Amniotic epithelial cell (primary cell): ENCODE data around the gene SLC44A1.

Experiments
- DNase-seq: peaks from one replicate; pipeline ENCODE4 v3.0.0-alpha.2; 2010; ENCODE audit warnings: low read depth

The SLC44A1 gene

GRCh38 chr9:105273731-105274130, 29.3 kb downstream of the SLC44A1 start:
- no peak for DNase-seq

GRCh38 chr9:105275111-105275510, 30.7 kb downstream of the SLC44A1 start:
- no peak for DNase-seq

DNA sequence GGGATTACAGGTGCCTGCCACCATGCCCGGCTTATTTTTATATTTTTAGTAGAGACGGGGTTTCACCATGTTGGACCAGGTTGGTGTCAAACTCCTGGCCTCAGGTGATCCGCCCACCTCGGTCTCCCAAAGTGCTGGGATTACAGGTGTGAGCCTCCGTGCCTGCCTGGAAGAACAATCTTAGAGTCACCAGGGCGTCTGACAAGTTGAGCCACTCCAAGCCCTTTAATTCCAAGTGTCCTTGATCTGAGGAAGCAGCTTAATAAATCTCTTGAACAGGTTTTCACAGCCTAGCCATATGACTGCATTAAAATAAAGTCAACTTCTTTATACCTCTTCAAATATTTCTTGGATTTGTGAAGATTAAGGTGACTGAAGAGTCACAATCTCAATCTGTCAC, 31.5 kb downstream of the SLC44A1 start:
- DNase-seq, result no peak

GRCh38 chr9:105278751-105279150, 34.3 kb downstream of the SLC44A1 start:
- DNase-seq, result peak; percentile 31

GRCh38 chr9:105280691-105281090, 36.2 kb downstream of the SLC44A1 start:
- DNase-seq, result peak; percentile 58

GRCh38 chr9:105281272-105281671, 36.8 kb downstream of the SLC44A1 start:
- DNase-seq, result no peak

DNA sequence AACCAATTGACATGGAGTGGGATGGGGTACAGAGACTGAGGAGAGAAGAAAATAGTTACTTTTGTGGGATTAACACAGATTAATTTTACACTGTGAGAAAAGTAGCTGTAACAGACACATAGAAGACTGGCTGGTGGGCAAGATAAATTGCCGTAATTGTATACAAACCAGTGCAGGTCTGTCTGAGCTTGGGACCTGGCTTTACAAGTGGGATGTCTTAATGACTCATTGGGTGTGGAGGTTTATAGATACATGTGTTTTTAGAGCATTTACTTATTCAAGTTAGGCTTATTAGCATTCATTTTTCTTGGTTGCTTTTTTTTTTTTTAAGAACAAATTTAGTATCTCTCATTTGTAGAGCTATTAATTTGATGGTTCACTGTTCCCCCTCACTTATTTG, 37.5 kb downstream of the SLC44A1 start:
- DNase-seq, result peak; percentile 32

- no peak for DNase-seq
These were observed 38.6 kb downstream of the SLC44A1 start for GRCh38 chr9:105282870-105283621.

DNA sequence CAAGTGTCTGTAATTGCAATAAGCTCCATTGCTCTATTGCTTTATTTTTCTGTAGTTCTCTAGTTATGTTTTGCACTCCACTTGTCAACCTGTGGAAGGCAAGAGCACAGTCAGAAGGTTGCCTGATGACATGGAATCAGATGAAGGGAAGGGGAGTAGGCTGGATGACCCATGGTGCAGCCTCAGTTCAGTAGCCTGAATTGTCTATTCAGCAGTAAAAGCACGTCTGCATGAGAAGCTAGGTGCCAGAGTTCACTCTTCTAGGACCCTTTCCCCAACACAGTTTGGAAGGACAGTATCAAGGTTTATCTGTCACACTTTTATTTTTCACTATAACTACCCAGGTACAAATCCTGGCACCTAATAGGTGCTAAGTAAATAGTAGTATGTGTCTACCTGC, 39.3 kb downstream of the SLC44A1 start:
- no peak for DNase-seq

DNA sequence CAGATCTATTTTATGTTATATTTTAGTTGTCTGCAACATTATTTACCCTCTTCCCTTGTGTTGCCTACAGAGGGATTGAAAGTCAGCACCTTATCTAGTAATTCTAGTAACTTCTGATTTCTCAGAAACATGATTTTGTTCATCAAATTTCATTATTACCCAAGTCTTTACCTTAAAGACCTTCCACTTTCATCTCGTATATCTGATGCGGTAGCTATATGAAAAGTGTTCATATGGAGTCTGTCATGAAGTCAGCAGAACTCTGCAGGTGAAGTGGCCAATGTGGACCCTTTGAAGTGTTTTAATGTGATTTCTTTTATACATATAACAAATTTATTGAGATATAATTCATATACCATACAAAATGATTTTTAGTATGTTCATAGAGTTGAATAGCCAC, 40.0 kb downstream of the SLC44A1 start:
- no peak for DNase-seq

- no peak for DNase-seq
These were observed 41.6 kb downstream of the SLC44A1 start for GRCh38 chr9:105286098-105286497.

DNA sequence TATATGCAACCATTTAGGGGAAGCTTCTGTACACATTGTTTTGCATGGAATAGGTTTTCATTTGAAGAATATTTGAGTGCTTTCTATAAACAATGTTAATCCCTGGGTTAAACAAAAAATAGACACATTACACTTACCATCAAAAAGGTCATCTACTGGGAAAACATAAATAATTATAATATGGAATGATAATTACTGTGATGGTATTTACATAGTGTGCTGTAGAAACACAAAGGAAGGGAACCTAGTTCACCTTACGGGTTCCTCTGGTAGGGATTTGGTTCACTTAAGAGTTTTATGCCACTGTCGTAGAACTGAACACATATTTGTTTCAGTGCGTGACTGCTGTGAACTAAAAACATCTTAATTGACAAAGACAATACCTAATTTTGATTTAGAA, 44.9 kb downstream of the SLC44A1 start:
- no peak for DNase-seq

DNA sequence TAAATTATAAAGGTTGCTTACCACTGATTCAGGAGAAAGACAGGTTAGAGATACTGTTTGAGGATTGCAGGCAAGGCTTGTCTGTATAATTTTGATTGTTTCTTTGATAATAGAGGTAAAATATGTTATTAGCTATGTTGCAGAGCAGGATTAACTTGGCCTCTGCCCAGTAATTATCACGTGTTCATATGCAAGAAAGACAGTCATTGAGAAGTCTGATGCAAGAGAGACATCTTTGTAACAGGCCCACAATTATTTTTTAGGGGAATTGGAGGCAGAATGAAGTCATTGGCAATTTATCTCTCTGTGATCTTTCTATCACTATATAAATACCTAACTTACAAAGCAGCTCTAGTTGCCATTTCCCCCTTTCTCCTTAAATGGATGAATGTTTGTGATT, 46.0 kb downstream of the SLC44A1 start:
- peak; percentile 68 for DNase-seq

DNA sequence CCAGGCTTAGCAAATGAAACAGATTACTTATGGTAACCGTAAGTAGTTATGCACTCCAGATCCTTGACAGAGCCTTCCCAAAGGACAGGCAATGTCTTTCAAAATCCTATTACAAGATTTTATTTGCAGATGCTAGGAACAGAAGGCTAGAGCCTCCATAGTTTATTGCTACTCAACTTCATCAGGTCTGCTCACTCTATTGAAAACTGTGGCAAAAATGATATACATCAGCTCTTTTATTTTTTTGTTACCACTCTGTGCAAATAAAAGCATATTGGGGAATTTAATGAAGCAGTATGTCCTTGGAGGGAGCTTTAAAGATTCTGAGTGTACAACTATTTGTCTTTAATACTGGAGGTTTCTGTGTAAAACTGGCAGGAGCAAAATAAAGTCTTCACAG, 46.5 kb downstream of the SLC44A1 start:
- no peak for DNase-seq

DNA sequence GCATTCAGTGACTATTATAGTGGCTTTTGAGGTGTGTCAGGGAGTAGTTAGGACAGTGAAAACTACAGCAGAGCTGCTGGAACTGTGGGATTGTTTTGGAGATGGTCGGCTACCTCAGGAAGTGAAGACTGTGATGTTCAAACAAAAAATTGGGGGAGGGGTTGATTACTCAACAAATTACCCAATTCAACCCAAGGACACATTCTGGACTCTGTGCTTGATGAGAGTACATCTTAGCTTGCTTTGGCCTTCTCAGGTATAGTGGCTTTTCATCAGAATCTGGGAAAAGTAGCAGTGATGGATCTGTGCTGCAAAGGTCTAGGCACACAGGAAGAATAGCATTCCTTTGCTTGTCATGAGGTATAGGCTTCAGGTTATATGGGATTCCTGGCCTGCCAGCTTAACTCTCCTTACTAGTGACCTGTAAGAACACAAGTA, 47.0 kb downstream of the SLC44A1 start:
- DNase-seq, result peak; percentile 41

DNA sequence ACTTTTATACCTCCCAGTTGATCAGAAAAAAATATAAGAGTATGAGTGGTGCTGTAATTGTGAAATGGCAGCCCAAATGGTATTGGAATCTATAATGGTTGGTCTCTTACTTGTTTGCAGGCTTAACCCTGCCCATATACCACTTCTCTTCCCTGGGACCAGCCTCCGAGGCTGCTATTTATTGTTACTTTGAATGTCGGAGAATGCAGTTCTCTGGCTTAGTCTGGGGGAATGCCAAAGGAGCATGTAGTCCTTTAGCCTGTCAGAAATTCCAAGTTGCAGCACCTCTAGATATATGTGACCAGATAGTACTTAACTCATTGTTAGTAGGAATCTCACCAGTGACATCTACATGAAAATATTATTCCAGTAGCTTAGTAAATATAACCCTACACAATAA, 47.5 kb downstream of the SLC44A1 start:
- peak; percentile 33 for DNase-seq

GRCh38 chr9:105293408-105293807, 49.0 kb downstream of the SLC44A1 start:
- no peak for DNase-seq

GRCh38 chr9:105295201-105295550, 50.7 kb downstream of the SLC44A1 start:
- no peak for DNase-seq

DNA sequence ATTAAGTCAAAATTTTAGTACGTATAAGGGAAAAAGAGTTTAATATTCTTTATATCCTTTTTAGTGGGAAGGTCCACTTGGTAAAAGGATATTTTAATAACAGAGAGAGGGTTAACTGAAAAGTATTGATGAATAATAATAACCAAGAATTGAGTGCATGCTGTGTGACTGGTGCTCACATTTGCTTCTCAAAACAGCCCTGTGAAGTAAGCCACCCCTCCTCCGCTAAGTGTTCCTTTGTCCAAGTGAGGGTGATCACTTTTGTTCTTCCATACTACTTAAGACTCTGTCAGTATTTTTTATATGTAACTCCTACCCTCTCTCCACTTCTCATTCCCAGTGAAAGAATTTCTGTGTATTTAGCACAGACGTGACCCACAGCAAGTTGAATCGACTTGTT, 51.5 kb downstream of the SLC44A1 start:
- DNase-seq, result peak; percentile 13

- DNase-seq, result no peak
These were observed 52.0 kb downstream of the SLC44A1 start for GRCh38 chr9:105296445-105296844.

- peak; percentile 96 for DNase-seq
These were observed 52.4 kb downstream of the SLC44A1 start for GRCh38 chr9:105296877-105297287.

DNA sequence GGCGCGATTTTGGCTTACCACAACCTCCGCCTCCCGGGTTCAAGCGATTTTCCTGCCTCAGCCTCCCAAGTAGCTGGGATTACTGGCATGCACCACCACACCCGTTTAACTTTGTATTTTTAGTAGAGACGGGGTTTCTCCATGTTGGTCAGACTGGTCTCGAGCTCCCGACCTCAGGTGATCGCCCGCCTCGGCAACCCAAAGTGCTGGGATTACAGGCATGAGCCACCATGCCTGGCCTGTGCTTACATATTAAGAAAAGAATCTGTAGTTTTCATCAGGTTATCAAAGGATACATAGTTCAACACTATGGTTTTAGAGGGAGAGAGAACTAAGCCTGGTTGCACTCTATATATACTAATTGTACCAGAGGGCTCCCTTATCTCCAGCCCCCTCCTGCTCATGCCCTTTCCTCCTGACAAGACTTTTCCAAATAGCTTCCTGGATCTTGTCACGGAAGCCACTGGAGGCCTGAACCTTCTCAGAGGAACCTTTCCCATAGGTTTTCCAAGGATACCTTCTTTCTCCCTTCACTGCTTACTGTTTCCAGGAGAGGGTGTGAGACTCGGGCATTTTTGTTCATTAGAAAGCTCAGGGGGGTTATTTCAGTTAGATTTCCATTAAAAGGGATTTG, 53.1 kb downstream of the SLC44A1 start:
- DNase-seq, result peak; percentile 12

GRCh38 chr9:105299190-105299854, 54.9 kb downstream of the SLC44A1 start:
- peak; percentile 94 for DNase-seq
